ENCODE results near the gene ZNFX1.

Gene ZNFX1

GRCh38 chr20:49273696-49274277, 4.1 kb downstream of the ZNFX1 start:
- Histone ChIP-seq H3K4me1 (ENCODE audit: control insufficient read depth, insufficient read depth, low read length) (peaks cover 20% of the 10 kb centered on the region), H3K4me3 (ENCODE audit: low read length) (no peak overlapping the region), H3K9ac (ENCODE audit: low read length) (no peak overlapping the region), H3K36me3 (ENCODE audit: control insufficient read depth, insufficient read depth, low read length) (peaks cover 20% of the 10 kb centered on the region), H3K9me3 (ENCODE audit: control insufficient read depth, low read length) (no peaks in the 10 kb centered on the region), H3K27me3 (ENCODE audit: control insufficient read depth, insufficient read depth, low read length) (no peaks in the 10 kb centered on the region)

GRCh38 chr20:49272654-49273053, 5.2 kb downstream of the ZNFX1 start:
- Histone ChIP-seq H3K36me3 (ENCODE audit: control insufficient read depth, insufficient read depth, low read length) (peaks cover 20% of the 10 kb centered on the region), H3K4me3 (ENCODE audit: low read length) (no peak overlapping the region), H3K27me3 (ENCODE audit: control insufficient read depth, insufficient read depth, low read length) (no peaks in the 10 kb centered on the region), H3K9me3 (ENCODE audit: control insufficient read depth, low read length) (no peaks in the 10 kb centered on the region), H3K9ac (ENCODE audit: low read length) (no peak overlapping the region), H3K4me1 (ENCODE audit: control insufficient read depth, insufficient read depth, low read length) (peaks cover 20% of the 10 kb centered on the region)

GRCh38 chr20:49270736-49271135, 7.1 kb downstream of the ZNFX1 start:
- H3K4me3 ChIP-seq (ENCODE audit: low read length), result no peak overlapping the region
- no peak overlapping the region for H3K9ac ChIP-seq (ENCODE audit: low read length)
- peaks cover 20% of the 10 kb centered on the region for H3K36me3 ChIP-seq (ENCODE audit: control insufficient read depth, insufficient read depth, low read length)
- H3K9me3 ChIP-seq (ENCODE audit: control insufficient read depth, low read length), result no peaks in the 10 kb centered on the region
- peaks cover 23% of the 10 kb centered on the region for H3K4me1 ChIP-seq (ENCODE audit: control insufficient read depth, insufficient read depth, low read length)
- H3K27me3 ChIP-seq (ENCODE audit: control insufficient read depth, insufficient read depth, low read length), result no peaks in the 10 kb centered on the region

DNA sequence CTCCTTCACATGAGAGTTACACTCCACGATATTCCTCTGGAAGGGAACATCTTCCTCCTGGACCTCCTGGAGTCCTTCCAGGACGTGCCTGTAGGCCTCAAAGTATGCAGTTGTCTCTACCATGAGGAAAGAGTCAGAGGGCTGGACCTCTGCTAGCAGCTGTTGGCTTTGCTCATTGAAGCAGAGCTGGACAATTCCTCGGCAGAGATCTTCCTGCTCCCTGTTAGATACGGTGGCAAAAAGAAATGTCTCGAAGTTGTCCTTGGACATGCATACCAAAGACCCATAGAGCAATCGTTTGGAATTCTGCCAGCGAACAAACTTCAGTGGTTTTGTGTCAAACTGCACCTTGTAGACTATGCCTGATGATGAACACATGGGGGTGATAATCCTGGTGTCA, 7.7 kb downstream of the ZNFX1 start:
- Histone ChIP-seq H3K4me1 (ENCODE audit: control insufficient read depth, insufficient read depth, low read length) (peaks cover 23% of the 10 kb centered on the region), H3K27me3 (ENCODE audit: control insufficient read depth, insufficient read depth, low read length) (no peaks in the 10 kb centered on the region), H3K36me3 (ENCODE audit: control insufficient read depth, insufficient read depth, low read length) (peaks cover 20% of the 10 kb centered on the region), H3K9me3 (ENCODE audit: control insufficient read depth, low read length) (no peaks in the 10 kb centered on the region), H3K9ac (ENCODE audit: low read length) (no peak overlapping the region), H3K4me3 (ENCODE audit: low read length) (no peak overlapping the region)

- Histone ChIP-seq H3K4me1 (ENCODE audit: control insufficient read depth, insufficient read depth, low read length) (peaks cover 22% of the 10 kb centered on the region), H3K27me3 (ENCODE audit: control insufficient read depth, insufficient read depth, low read length) (no peaks in the 10 kb centered on the region), H3K36me3 (ENCODE audit: control insufficient read depth, insufficient read depth, low read length) (peaks cover 27% of the 10 kb centered on the region), H3K9me3 (ENCODE audit: control insufficient read depth, low read length) (no peaks in the 10 kb centered on the region), H3K9ac (ENCODE audit: low read length) (no peak overlapping the region), H3K4me3 (ENCODE audit: low read length) (no peak overlapping the region)
Observed at GRCh38 chr20:49268600-49269365, 9.1 kb downstream of the ZNFX1 start.

GRCh38 chr20:49267327-49267726, 10.5 kb downstream of the ZNFX1 start:
- H3K4me1 ChIP-seq (ENCODE audit: control insufficient read depth, insufficient read depth, low read length), result peaks cover 22% of the 10 kb centered on the region

GRCh38 chr20:49262444-49262843, 15.4 kb downstream of the ZNFX1 start:
- Histone ChIP-seq H3K36me3 (ENCODE audit: control insufficient read depth, insufficient read depth, low read length) (peaks cover 7% of the 10 kb centered on the region), H3K9me3 (ENCODE audit: control insufficient read depth, low read length) (no peaks in the 10 kb centered on the region), H3K4me3 (ENCODE audit: low read length) (no peak overlapping the region), H3K4me1 (ENCODE audit: control insufficient read depth, insufficient read depth, low read length) (peaks cover 10% of the 10 kb centered on the region), H3K27me3 (ENCODE audit: control insufficient read depth, insufficient read depth, low read length) (no peaks in the 10 kb centered on the region), H3K9ac (ENCODE audit: low read length) (no peak overlapping the region)

More at GRCh38 chr20:49267327-49267726, 10.5 kb downstream of the ZNFX1 start:
- Histone ChIP-seq H3K36me3 (ENCODE audit: control insufficient read depth, insufficient read depth, low read length) (peaks cover 27% of the 10 kb centered on the region), H3K9ac (ENCODE audit: low read length) (no peak overlapping the region), H3K9me3 (ENCODE audit: control insufficient read depth, low read length) (no peaks in the 10 kb centered on the region), H3K27me3 (ENCODE audit: control insufficient read depth, insufficient read depth, low read length) (no peaks in the 10 kb centered on the region), H3K4me3 (ENCODE audit: low read length) (no peak overlapping the region)

DNA sequence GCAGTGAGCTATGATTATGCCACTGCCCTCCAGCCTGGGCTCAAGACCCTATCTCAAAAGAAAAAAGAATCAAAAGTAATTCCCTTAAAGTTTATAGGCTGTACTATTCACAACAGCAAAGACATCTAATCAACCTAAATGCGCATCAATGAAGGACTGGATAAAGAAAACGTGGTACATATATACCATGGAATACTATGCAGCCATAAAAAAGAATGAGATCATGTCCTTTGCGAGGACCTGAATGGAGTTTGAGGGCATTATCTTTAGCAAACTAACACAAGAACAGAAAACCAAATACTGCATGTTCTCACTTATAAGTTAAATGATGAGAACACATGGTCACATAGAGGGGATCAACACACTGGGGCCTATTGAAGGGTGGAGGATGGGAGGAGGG, 16.7 kb downstream of the ZNFX1 start:
- Histone ChIP-seq H3K9me3 (ENCODE audit: control insufficient read depth, low read length) (no peaks in the 10 kb centered on the region), H3K27me3 (ENCODE audit: control insufficient read depth, insufficient read depth, low read length) (no peaks in the 10 kb centered on the region), H3K4me1 (ENCODE audit: control insufficient read depth, insufficient read depth, low read length) (peaks cover 10% of the 10 kb centered on the region), H3K36me3 (ENCODE audit: control insufficient read depth, insufficient read depth, low read length) (peaks cover 7% of the 10 kb centered on the region), H3K9ac (ENCODE audit: low read length) (no peak overlapping the region), H3K4me3 (ENCODE audit: low read length) (no peak overlapping the region)

DNA sequence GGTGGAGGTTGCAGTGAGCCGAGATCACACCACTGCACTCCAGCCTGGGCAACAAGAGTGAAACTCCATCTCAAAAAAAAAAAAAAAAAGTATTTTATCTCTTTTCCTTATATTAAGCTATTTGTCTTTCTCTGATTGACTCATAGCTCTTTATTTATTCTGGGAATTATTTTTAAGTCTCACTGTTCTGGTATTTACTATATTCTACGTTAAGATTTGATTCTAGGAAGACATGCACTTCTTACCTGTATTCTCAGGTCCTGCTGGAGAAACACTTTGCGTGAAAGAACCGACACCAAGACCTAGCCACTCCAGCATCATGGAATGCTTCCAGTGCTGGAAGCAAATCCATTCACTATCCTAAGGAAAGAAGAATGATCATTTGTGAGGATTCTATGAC, 17.6 kb downstream of the ZNFX1 start:
- H3K4me3 ChIP-seq (ENCODE audit: low read length), result no peak overlapping the region
- no peak overlapping the region for H3K9ac ChIP-seq (ENCODE audit: low read length)
- peaks cover 12% of the 10 kb centered on the region for H3K36me3 ChIP-seq (ENCODE audit: control insufficient read depth, insufficient read depth, low read length)
- no peaks in the 10 kb centered on the region for H3K9me3 ChIP-seq (ENCODE audit: control insufficient read depth, low read length)
- no peaks in the 10 kb centered on the region for H3K27me3 ChIP-seq (ENCODE audit: control insufficient read depth, insufficient read depth, low read length)
- H3K4me1 ChIP-seq (ENCODE audit: control insufficient read depth, insufficient read depth, low read length), result peaks cover under 1% of the 10 kb centered on the region

- H3K4me1 ChIP-seq (ENCODE audit: control insufficient read depth, insufficient read depth, low read length), result no peaks in the 10 kb centered on the region
- H3K4me3 ChIP-seq (ENCODE audit: low read length), result no peak overlapping the region
- peaks cover 11% of the 10 kb centered on the region for H3K36me3 ChIP-seq (ENCODE audit: control insufficient read depth, insufficient read depth, low read length)
- H3K9me3 ChIP-seq (ENCODE audit: control insufficient read depth, low read length), result no peaks in the 10 kb centered on the region
- no peaks in the 10 kb centered on the region for H3K27me3 ChIP-seq (ENCODE audit: control insufficient read depth, insufficient read depth, low read length)
- H3K9ac ChIP-seq (ENCODE audit: low read length), result no peak overlapping the region
Observed at GRCh38 chr20:49259799-49260198, 18.1 kb downstream of the ZNFX1 start.

GRCh38 chr20:49259284-49259683, 18.6 kb downstream of the ZNFX1 start:
- no peak overlapping the region for H3K9ac ChIP-seq (ENCODE audit: low read length)
- H3K4me3 ChIP-seq (ENCODE audit: low read length), result no peak overlapping the region
- no peaks in the 10 kb centered on the region for H3K27me3 ChIP-seq (ENCODE audit: control insufficient read depth, insufficient read depth, low read length)
- peaks cover 11% of the 10 kb centered on the region for H3K36me3 ChIP-seq (ENCODE audit: control insufficient read depth, insufficient read depth, low read length)
- no peaks in the 10 kb centered on the region for H3K4me1 ChIP-seq (ENCODE audit: control insufficient read depth, insufficient read depth, low read length)
- no peaks in the 10 kb centered on the region for H3K9me3 ChIP-seq (ENCODE audit: control insufficient read depth, low read length)

- no peak overlapping the region for H3K9ac ChIP-seq (ENCODE audit: low read length)
- no peaks in the 10 kb centered on the region for H3K27me3 ChIP-seq (ENCODE audit: control insufficient read depth, insufficient read depth, low read length)
- H3K9me3 ChIP-seq (ENCODE audit: control insufficient read depth, low read length), result no peaks in the 10 kb centered on the region
- H3K4me3 ChIP-seq (ENCODE audit: low read length), result no peak overlapping the region
- no peaks in the 10 kb centered on the region for H3K4me1 ChIP-seq (ENCODE audit: control insufficient read depth, insufficient read depth, low read length)
- peaks cover 10% of the 10 kb centered on the region for H3K36me3 ChIP-seq (ENCODE audit: control insufficient read depth, insufficient read depth, low read length)
Observed at GRCh38 chr20:49256261-49256660, 21.6 kb downstream of the ZNFX1 start.

Measured in mucosa of stomach (tissue), 1 donor.